HFFc6 (cell line): ENCODE results near the gene ARHGAP26. TPM values are rescaled to one million over a fixed set of nuclear protein-coding genes. Genes with fewer than 3 reads are reported as not detected.

Experiments used
- DNase-seq: peaks from one replicate; pipeline ENCODE4 v3.0.0-alpha.2; 2018
- H3K27ac Mint-ChIP-seq: 2 replicates; pipeline ENCODE4 v1.8.0; 2020; ENCODE audit warnings: mild to moderate bottlenecking, mixed read lengths
- H3K27me3 Mint-ChIP-seq: 2 replicates; pipeline ENCODE4 v1.8.0; 2021; ENCODE audit warnings: mild to moderate bottlenecking, moderate library complexity, mixed read lengths; ENCODE audit not compliant: insufficient read depth
- H3K36me3 Mint-ChIP-seq: 2 replicates; pipeline ENCODE4 v1.8.0; 2021; ENCODE audit warnings: low read depth, mixed read lengths
- H3K4me1 Mint-ChIP-seq: 2 replicates; pipeline ENCODE4 v1.8.0; 2020; ENCODE audit warnings: low read depth, mixed read lengths
- H3K4me3 Mint-ChIP-seq: 2 replicates; pipeline ENCODE4 v1.8.0; 2020; ENCODE audit warnings: mild to moderate bottlenecking, moderate library complexity, mixed read lengths
- H3K9me3 Mint-ChIP-seq: 2 replicates; pipeline ENCODE4 v1.8.0; 2020; ENCODE audit warnings: mild to moderate bottlenecking, mixed read lengths
- CTCF ChIP-seq: fragments of 200-600 bp; sonication (generic); IDR thresholded peaks from 2 replicates; pipeline ENCODE4 v1.5.0; 2021; ENCODE audit warnings: antibody characterized with exemption, mild to moderate bottlenecking
- total RNA-seq, 6 experiments: library from RNA; stranded (reverse); fragmentation: NEBNext Ultra II Directional; extraction: Animal tissue kit (Norgen Biotek cat#: 25700); gene quantifications; 2 replicates in 1 of 6; 3 replicates in 5 of 6; pipeline ENCODE4 v1.2.3, GENCODE V29; 2021

Gene ARHGAP26
- total RNA-seq, 6 experiments from 2014 or later, result 2.3 to 3.6 (median 3.1) TPM

GRCh38 chr5:143226872-143227271 is 456.7 kb downstream of the ARHGAP26 start:
- no peak overlapping the region for H3K4me3 Mint-ChIP-seq
- no peak for DNase-seq
- no peaks in the 10 kb centered on the region for H3K36me3 Mint-ChIP-seq
- H3K9me3 Mint-ChIP-seq, result no peaks in the 10 kb centered on the region
- no peak overlapping the region for H3K27ac Mint-ChIP-seq
- TF ChIP-seq CTCF, result no peak
- H3K4me1 Mint-ChIP-seq, result peaks cover 35% of the 10 kb centered on the region
- no peaks in the 10 kb centered on the region for H3K27me3 Mint-ChIP-seq

- Mint-ChIP-seq H3K27ac (no peak overlapping the region), H3K36me3 (no peaks in the 10 kb centered on the region), H3K27me3 (no peaks in the 10 kb centered on the region), H3K9me3 (no peaks in the 10 kb centered on the region), H3K4me3 (no peak overlapping the region), H3K4me1 (peaks cover 31% of the 10 kb centered on the region)
- no peak for TF ChIP-seq CTCF
- no peak for DNase-seq
These were observed 457.1 kb downstream of the ARHGAP26 start for GRCh38 chr5:143227301-143227700.

GRCh38 chr5:143228597-143229293 is 458.6 kb downstream of the ARHGAP26 start:
- TF ChIP-seq CTCF, result no peak
- no peaks in the 10 kb centered on the region for H3K9me3 Mint-ChIP-seq
- H3K4me1 Mint-ChIP-seq, result peaks cover 28% of the 10 kb centered on the region
- H3K27ac Mint-ChIP-seq, result no peak overlapping the region
- H3K36me3 Mint-ChIP-seq, result no peaks in the 10 kb centered on the region
- DNase-seq, result no peak
- no peak overlapping the region for H3K4me3 Mint-ChIP-seq
- no peaks in the 10 kb centered on the region for H3K27me3 Mint-ChIP-seq

- TF ChIP-seq CTCF, result no peak
- no peak overlapping the region for H3K4me3 Mint-ChIP-seq
- no peak overlapping the region for H3K27ac Mint-ChIP-seq
- peaks cover 34% of the 10 kb centered on the region for H3K4me1 Mint-ChIP-seq
- DNase-seq, result no peak
- no peaks in the 10 kb centered on the region for H3K9me3 Mint-ChIP-seq
- H3K36me3 Mint-ChIP-seq, result no peaks in the 10 kb centered on the region
- no peaks in the 10 kb centered on the region for H3K27me3 Mint-ChIP-seq
These were observed 459.3 kb downstream of the ARHGAP26 start for GRCh38 chr5:143229426-143229895.

- no peak overlapping the region for H3K27ac Mint-ChIP-seq
- no peak overlapping the region; the same call in 1 of the 2 replicates for H3K4me3 Mint-ChIP-seq
- DNase-seq, result no peak
- H3K27me3 Mint-ChIP-seq, result no peaks in the 10 kb centered on the region
- TF ChIP-seq CTCF, result no peak
- H3K36me3 Mint-ChIP-seq, result no peaks in the 10 kb centered on the region
- peaks cover 40% of the 10 kb centered on the region for H3K4me1 Mint-ChIP-seq
- no peaks in the 10 kb centered on the region for H3K9me3 Mint-ChIP-seq
These were observed 459.9 kb downstream of the ARHGAP26 start for GRCh38 chr5:143229896-143230675.
